ENCODE results near the gene ENAH.
"Not testable (repeated sequence)": the region's sequence is repeated elsewhere in the genome, so short reads cannot be mapped to it uniquely, and the experiment has no call there.

- not testable (repeated sequence) for TF ChIP-seq SMC3 (IDR thresholded peaks at IDR 0.05; ENCODE audit: low read depth, low read length); CTCF (IDR thresholded peaks at IDR 0.05); RCOR1 (IDR thresholded peaks at IDR 0.05; ENCODE audit: low read length); FOXJ3 (CRISPR knock-in tag; IDR thresholded peaks at IDR 0.05); POLR2AphosphoS5 (IDR thresholded peaks at IDR 0.05; ENCODE audit: low read depth, low read length); RAD21 (IDR thresholded peaks at IDR 0.05; ENCODE audit: low read length); TAF1 (IDR thresholded peaks at IDR 0.05; ENCODE audit: borderline replicate concordance, low read depth, low read length); GABPA (IDR thresholded peaks at IDR 0.05; ENCODE audit: low read depth)
Observed at GRCh38 chr1:225628794-225629193, 24.1 kb downstream of the ENAH start.
